ENCODE data around the gene AUP1.
A peak's percentile ranks its signal among the peaks of the same experiment; 100 is the strongest.

Gene AUP1

DNA sequence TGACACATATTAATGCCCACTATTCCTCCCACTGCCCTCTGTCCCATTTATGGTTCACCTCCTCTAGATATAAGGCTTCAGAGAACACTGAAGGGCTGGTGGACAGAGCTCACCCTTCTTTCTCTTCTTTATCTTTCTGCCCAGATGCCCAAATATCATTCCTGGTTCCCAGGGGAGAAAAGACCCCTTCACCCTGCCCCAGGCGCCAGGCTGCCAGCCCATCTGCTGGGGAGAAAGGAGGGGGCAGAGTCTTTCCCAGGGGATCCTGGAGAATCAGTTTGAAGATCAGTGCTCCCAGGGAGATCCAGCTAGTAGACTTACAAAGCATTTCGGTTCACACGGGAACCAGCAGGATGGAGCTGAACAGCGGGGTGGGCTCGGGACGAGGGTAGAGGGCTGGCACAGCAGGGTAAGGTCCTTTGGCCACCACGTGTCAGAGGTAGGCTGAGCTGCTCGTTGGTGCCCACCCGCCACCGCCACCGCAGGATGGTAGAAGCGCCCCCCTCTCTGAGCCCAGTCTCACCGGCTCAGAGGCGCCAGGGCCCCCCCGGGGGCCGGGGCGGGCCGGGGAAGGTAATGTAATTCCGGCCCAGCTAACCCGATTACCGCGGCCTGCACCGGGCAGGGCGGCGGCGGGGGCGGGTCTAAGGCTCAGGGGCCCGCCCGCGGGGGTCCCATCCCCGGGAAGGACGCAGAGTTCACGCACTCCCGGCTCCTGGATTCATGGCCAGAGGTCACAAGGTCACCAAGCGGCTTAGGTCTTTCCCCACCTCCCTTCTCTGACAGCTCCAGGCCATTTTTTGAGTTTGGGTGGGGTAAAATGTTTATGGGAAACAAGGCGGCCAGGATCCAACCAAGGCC lies 16.5 kb downstream of the AUP1 start:
- no peak for DNase-seq

DNA sequence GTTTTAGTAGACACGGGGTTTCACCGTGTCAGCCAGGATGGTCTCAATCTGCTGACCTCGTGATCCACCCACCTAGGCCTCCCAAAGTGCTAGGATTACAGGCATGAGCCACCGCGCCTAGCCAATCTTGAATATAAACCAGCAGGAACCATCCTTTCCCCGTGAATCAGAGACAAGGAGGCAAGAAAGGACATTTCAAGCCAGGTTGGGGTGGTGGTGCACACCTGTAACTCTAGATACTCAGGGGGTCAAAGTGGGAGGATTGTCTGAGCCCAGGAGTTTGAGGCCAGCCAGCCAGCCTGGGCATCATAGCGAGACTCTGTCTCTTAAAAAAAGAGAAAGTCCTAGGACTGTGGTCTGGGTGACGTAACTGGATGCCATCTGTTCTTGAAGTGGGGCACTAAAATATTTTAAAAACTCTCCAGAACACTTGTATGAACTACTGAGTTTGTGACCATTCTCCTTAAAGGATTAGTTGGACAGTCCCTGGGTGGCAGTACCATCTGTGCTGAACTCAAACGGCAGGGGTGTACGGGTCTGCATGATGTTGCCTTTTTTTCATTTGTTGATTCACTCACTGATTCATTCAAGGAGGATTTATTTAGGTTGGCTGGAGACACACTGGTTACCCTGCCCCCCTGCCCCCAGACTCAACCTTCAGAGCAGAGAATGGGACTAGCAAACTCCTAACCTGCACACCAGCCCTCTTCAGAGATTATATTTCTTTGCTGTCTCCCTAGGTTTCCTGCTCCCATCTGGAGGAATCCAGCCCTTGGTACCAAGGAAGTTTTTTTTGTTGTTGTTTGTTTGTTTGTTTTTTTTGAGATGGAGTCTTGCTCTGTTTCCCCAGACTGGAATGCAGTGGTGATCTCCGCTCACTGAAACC lies 18.2 kb downstream of the AUP1 start:
- no peak for DNase-seq

DNA sequence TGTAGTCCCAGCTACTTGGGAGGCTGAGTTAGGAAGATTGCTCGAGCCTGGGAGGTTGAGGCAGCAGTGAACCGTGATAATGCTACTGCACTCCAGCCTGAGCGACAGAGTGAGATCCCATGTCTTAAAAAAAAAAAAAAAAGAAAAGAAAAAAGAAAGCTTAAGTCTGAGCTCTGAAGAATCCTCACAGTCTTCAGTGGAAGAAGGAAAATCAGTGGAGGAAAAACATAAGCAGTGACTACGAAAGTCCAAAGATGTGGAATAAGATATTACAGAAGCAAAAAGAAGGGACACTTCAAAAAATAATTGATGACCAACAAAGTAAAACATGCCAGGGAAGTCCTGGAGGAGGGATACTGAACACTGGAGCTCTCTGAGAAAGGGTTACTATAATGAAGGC lies 19.2 kb downstream of the AUP1 start:
- no peak for DNase-seq

DNA sequence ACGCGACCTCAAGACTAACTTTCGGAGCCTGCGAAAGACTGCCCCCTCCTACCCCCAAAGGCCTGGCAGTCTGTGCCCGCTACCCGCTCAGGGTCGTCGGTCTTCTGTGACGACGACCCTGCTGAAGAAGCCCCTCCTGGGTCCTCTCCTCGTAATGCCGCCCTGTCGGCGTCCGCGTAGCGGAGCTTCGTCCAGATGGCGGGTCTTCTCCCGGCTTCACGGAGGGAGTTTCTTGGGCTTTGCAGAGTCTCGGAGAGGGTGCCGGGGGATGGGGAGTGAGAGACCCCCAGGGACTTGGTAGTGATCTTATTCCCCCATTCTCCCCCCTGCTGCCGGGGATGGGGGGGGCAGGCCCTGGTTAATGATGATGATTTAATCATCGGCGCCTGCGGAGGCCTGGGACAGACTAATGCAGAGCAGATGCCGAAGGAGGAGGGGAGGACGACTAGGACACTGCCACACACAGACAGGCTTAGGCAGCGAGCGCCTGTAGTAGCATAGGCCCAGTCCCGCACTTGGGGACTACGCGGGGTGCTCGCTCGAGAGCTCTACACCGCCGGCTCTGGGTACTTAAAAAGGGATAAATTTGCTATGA lies 21.5 kb downstream of the AUP1 start:
- DNase-seq: no peak

DNA sequence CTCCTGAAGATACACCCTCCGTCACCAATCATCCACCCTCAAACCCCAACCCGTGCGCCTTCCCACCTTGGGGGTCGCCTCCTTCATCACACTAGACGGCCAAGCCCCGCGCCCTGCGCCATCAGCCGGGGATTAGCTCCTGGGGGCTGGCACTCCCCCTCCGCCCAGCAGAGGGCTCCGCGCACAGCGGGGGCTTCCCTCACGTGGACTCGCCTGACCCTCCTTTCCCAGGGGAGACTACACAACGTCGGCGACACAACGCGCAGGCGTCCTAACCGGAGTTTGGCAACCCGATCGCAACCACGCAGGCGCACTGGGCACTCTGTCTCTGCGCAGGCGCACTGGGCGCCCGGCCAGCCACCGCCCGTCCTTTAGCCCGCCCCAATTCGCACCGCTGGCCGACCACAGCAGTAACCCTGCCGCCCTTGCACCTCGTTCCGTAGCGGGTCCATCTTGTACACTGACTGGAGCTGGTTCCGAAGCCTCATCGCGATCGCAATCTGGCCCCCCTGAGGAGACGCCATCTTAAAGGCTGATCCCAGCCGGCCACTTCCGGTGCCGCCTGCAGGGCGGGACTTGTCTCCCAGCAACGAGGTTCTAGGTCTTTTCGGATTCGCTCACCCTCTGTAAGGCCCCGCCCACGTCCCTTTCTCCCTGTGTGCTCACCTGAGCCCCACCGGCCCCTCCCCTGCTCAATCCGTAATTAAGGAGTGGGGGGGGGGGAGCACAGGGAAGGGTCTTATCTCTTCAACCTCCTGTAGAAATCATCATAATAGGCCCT lies 22.2 kb downstream of the AUP1 start, which contains the start of gene PCGF1:
PCGF1 (minus strand) TSS at position 551 of the 781 bp plus-strand sequence; CDS start at position 524, 27 bp downstream.
- peak; percentile 89 for DNase-seq

DNA sequence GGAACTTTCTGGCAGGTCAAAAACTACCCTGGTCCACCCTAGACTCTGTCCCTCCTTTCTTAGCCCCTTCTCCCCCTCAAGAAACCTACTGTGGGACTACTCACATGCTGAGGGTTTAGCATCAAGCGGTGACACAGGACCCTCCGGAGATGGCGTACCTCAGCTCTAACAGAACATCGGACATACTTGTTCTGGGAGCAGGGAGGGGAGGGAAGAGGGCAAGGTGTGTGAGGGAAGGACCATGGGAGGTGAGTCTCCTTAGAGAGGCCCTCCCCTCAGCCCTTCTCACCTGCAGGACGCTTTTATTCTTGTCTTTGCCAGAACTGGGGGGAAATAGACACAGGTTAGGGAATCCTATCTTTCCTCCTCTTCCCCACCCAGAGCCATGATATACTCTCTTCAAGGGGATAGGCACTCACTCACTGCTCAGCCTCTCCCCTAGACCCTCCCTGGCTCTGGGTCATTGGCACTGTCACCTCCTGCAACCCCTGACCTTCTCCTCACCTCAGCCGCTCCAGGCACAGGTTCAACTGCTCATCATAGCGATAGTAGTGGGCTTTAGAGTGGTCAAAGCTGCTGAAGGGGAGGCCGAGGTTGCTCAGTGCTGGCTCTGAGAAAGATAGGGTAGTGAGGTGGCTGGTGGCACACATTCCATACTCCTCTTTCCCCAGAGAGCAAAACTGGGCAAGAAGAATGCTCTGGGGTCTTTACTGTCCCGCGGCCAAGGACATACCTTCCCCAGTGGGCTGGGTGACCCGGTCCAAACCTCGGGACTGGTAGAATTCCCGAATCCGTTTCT lies 23.9 kb downstream of the AUP1 start:
- DNase-seq: no peak

DNA sequence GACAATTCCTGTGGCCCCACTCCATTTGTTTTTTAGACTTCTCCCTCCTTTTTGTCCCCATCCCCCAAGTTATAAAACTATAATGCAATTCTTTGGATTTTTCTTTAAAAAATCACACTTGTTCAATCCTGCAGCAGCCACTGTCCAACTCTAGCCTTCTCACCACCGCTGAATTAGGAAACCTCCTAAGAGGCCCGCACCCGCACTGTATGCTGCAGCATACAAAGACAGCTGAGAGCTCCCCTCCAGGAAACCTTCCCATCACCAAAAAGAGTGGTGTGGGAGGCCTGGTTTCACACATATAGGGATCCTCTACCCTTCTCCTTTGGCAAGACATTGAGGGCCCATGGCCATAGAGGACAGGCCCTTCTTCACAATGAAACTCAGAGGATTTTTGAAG lies 24.9 kb downstream of the AUP1 start:
- no peak for DNase-seq

DNA sequence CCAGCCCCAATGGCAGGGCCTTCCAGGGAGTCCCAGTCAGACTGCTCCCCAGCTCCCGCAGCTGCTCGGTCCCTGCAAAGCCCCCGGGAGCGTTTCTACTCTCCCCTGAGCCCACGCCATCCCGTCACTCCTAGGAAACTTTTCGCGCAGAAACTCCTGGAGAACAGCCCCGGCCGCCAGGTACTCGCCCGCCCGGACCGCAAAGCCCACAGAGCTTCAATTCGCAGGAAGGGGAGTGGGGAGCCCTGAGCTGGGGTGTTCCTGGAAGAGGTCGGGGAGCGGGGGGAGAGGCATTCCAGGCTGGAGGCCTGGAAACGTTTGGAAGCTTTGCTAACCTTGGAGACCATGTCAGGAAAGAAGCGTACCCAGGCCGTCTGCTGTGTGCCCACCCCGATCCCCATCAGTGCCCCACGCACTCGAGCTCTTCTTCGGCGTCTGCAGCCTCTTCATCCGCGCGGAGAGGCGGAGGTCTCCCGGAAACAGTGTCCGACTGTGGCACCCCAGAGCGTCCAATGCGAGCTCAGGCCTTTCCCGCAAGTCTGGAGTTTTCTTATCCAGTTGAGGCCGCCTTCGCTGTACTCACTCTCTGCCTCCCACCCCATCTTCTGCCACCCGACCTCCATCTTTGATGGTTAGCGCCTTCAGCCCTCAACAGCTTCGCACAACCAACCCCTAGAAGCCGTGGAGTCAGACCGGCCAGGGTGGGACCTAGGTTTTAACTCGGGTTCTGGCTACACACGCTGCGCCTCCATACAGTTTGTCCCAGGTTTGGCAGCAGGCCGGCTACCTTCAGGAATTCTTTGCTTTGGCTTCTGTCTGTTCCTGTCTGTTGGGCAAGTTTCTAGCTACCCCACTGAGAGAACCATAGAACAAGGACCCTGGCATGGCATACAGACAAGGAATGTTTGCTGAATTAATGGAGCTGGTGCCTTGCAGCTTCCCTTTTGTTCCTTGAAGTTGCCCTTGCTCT lies 25.7 kb downstream of the AUP1 start:
- no peak for DNase-seq

DNA sequence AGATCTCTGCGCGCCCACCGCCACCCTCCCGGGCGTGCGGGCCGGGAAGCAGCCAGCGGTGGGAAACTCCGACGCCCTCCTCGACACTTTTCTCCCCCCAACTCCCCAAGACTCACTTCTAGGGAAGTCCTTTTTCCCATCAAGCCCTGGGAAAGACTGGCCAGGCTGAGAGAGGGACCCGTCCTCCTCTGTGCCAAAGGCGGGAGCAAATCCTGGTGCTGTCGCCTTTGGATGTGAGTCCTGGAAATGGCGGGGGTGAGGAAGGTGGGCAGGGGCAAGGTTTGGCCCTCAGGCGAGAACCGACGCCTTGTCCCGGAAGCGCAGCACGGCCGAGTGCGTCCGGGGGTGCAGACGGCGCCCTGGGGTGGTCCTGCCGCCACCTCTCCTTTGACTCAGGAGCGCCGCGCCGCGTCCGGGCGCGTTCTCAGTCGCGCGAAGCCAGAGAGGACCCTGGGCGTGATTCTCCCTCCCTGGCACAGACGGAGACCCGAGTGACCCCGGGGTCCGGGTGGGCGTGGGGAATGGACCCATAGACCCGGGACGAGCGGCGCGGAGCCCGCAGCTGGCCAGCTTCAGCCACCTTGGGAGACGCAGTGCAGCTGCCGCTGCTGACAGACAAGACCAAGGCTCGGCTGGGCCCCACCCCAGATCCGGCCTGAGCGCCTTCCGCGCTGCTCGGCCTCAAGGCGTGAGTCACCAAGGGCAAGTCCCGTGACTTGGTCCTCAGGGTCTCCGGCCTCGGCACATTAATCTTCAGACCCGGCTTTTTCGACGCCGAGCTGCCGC lies 26.6 kb downstream of the AUP1 start:
- DNase-seq: no peak

DNA sequence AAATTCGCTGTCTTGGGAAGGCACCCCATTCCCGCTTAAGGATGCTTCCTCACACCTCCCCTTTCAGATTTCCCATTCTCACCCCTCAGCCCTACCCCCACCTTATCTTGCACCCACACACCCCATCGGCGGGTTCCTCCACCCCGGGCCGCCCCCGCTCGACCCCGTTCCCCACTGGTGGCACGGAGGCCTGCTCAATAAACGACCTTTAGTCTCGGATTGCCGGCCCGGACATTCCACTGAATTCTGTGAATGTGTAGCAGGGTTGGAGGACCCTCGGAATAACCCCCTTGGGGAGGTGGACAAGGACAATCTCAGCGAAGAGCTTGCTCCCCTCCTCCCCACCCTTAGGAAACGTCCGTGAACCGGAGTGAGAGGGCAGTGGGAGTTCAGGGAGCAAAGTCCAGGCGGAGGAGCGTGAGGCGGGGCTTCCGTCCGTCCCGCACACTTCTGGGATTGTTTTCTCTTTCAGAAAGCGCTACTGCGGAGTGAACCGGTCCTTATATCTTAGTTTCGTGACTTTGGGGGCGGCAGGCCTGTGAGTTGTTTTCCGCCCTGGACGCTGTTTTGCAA lies 27.3 kb downstream of the AUP1 start:
- DNase-seq: no peak

DNA sequence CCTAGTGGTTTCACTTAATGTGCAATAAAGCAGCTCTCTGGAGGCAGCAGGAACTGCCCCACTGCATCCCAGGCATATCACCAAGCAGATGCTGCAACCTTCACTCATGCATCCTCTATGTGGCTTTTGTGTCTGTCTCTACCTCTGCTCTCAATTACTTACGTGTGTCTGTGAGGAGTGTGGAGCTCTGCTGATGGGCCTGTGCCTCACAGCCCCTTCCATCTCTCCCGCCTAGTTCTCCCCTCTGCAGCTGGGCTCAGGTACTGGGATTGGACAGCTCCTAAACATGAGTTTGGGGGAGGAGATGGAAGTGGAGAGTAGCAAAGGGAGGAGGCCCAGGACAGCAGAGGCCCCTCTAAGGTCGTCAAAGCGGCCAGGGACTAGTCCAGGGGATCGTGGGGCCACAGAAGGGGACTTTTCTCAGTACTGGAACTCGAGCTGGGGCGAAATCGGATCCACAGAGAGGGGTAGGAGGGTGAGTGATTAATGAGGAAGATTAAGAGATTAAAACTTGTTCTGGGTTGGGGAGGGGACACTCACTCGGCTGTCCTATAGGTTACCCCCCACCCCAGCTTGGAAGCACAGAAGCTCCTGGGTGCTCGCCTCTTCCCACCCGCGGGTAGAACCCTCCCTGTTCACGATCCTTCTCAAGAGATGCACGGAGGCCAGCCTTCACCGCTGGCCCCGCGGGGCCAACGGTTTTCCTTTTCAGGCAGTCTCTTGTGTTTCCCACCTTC lies 28.0 kb downstream of the AUP1 start:
- no peak for DNase-seq

DNA sequence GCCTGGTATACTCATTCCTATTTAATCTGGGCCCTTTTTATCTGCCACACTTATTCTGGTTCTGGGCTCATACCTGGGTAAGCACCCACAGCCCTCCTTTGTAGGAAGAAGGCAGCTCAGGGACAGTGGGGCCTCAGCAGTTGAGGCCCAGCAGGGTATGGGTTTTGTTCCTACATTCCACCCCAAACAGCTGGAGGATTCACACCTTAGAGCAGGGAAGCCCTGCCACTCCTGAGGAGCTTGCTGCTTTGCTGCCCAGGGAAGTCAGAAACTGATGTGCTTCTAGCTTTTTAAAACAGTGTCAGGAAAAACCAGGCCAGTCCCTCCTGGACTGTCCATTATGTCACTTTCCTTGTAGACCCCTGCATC lies 28.9 kb downstream of the AUP1 start:
- DNase-seq: no peak

DNA sequence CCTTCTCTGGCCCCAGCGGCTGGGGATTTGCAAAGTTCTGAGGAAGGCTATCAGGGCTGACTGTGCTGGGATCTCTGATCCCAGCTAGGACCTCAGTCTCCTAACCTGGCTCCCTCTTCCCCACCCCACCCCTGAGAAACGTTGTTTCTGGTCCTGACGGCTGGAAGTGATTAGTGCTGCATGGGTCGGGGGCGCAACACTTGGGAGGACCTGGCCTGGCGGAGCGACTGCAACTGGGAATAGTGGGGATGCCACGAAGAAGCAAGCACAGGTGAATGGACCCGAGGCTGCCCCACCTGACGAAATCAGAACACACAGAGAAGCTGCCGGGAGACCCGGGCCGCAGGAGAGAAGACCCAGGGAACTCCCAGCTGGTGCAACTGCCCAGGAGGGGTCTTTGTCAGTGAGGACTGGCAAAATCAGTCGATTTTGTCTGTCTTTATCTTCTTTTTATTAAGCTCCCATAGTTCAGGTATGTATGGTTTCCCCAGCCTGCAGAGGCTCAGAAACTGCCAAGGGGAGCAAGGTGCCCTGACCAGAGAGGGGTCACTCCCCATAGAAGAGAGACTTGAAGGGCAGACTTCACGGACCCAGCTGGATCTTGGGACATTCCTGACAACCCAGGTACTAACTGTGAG lies 29.4 kb downstream of the AUP1 start:
- DNase-seq: no peak

DNA sequence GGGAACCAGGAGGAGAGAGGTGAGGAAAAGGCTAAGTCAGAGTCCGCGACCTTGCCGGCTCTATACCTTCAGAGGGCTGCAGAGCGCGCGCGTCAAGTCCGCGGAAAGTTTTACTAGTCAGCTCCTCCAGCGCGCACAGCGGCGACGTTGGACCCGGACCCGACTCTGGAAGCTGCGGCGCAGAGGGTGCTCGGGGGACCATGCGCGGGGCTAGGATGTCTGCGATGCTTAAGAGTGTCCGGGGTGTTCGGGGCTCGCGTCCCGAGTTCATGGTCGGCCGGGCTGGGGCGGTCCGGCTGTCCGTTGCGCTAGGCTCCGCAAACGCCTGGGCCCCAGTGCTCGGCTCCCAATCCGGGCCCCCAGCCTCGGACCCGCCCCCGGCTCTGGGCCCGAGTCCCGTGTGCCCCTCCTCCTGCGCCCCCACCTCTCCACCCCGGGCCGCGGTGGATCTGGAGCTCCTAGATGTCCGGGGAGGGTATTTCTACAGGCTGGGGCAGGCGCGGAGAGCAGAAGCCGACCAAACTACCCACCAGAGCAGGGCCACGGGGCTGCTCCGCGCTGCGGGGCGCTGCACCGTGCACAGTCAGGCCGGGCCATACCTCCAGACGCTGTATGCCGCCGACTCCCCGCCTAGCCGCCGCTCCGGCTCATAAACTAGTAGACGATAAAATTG lies 30.1 kb downstream of the AUP1 start, which contains the start of gene LBX2:
LBX2 (minus strand) TSS at position 337 of the 673 bp plus-strand sequence; CDS start at position 271, 66 bp downstream.
- no peak for DNase-seq

DNA sequence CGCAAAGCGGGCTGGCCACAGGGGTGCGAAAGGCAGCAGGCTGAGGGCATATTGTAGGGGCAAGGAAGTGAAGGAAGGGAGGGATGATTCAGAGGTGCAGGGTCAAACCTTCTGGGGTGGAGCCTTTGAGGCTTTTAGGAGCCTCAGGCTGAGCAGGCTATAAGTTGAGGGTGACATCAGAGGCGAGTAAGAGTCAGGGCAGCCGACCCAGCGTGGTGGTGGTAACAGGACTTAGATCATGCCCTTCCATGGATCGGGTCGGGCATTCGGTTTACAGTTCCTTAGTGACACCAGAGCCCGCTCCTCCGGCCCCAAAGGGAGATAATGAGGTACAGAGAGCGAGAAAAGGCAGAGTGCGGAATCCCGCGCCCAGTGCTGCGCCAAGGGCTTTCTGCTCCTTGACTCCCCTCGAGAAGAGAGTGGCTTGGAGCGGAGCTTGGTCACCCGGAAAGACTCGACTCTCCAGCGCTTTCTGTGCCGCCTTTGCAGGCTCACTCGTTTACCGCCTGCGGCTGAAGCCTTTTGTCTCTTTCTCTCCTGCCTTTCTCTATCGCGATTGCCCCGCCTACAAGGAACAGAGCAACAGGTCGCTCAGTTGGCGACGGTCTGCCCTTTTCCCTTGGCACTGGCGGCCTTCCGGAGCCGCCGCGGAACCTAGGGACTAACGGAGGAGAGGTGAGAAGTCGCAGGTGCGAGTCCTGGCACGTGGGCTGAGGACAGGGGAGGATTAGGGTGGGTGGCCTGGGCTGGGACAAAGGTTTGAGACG lies 30.8 kb downstream of the AUP1 start:
- no peak for DNase-seq

DNA sequence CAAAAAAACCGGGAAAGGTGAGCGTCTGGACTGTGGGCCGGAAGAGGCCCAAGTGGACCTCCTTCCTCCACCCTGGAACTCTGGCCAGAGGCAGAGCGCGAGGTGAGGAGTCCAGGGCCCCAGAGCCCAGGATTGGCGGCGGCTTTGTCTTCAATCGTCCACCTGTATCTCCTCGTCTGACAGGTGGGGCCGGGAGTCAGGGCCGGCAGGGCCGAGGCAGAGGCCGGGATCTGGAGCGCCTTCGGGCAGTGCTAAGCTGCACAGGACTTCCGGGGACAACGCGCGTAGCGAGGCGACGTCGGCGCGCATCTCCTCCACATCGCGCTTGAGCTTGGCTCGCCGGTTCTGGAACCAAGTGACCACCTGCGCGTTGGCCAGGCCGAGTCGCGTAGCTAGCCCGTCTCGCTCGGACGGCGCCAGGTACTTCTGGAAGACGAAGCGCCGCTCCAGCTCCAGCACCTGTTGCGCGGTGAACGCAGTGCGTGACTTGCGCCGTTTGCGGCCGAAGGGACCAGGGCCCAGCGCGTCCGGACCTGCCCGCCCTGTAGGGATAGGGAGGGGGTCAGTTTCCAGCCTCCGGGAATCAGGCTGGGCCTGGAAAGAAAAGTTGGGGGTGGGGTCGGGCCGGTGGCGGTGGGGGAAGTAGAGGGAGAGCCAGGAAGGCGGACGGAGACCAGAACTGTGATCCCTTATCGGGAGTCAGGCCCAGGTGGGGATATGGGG lies 31.6 kb downstream of the AUP1 start:
- DNase-seq: no peak
